Activated CD4-positive, alpha-beta T cell treated with anti-CD3 and anti-CD28 coated beads, Interleukin-2, amount 50 U/mL, for 4 hours (primary cell): Measurements from ENCODE around the gene FRMPD2.
"Not testable (repeated sequence)": the region's sequence is repeated elsewhere in the genome, so short reads cannot be mapped to it uniquely, and the experiment has no call there.

Experiments used
- DNase-seq, 2 experiments: peaks; one replicate each; pipeline ENCODE4 v3.0.0-alpha.2; 2020

Gene FRMPD2

GRCh38 chr10:48125631-48126030 lies 148.9 kb downstream of the FRMPD2 start:
- not testable (repeated sequence) for DNase-seq

GRCh38 chr10:48122618-48123017 lies 151.9 kb downstream of the FRMPD2 start:
- DNase-seq, result not testable (repeated sequence)

GRCh38 chr10:48110277-48110676 lies 164.2 kb downstream of the FRMPD2 start:
- DNase-seq, result not testable (repeated sequence)
